GM10248 (cell line): ENCODE data around the gene ADAMTSL5.
A peak's percentile ranks its signal among the peaks of the same experiment; 100 is the strongest.

ENCODE experiments used
- CTCF ChIA-PET: fragments of 300-600 bp; sonication (Branson Sonifier 250); formaldehyde crosslinking; extraction: SDS; loops from one replicate; lab custom pipeline; 2021; ENCODE audit warnings: antibody characterized with exemption; lab: Yijun Ruan, JAX
- POLR2A ChIA-PET: fragments of 350-650 bp; sonication (Branson Sonifier 250); formaldehyde crosslinking; extraction: SDS; loops from one replicate; lab custom pipeline; 2020; ENCODE audit warnings: antibody characterized with exemption; lab: Yijun Ruan, JAX
- DNase-seq: peaks from one replicate; pipeline ENCODE4 v3.0.0; 2012; ENCODE audit errors: extremely low spot score
- CTCF ChIP-seq: IDR thresholded peaks from 2 replicates; pipeline ENCODE4 v1.5.1; 2012; ENCODE audit warnings: mild to moderate bottlenecking, low read depth; ENCODE audit errors: extremely low read depth, missing control alignments, control extremely low read depth

The ADAMTSL5 gene

DNA sequence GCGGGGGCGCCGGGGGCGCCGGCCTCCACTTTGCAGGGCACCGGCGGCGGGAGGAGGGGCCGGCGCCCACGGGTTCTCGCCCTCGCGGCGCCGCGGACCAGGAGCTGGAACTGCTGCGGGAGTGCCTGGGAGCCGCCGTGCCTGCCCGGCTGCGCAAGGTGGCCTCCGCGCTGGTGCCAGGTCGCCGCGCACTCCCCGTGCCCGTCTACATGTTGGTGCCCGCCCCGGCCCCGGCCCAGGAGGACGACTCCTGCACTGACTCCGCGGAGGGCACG is 45.7 kb downstream of the ADAMTSL5 start:
- CTCF ChIA-PET: interaction anchor here (0.7 to 2.0 kb wide), 4 partner anchors 9 to 22 kb away, joined by 3 to 6 read pairs (median 4); no protein-coding TSS in a partner anchor
- TF ChIP-seq CTCF: no peak
- POLR2A ChIA-PET: no interaction called here
- DNase-seq: no peak

DNA sequence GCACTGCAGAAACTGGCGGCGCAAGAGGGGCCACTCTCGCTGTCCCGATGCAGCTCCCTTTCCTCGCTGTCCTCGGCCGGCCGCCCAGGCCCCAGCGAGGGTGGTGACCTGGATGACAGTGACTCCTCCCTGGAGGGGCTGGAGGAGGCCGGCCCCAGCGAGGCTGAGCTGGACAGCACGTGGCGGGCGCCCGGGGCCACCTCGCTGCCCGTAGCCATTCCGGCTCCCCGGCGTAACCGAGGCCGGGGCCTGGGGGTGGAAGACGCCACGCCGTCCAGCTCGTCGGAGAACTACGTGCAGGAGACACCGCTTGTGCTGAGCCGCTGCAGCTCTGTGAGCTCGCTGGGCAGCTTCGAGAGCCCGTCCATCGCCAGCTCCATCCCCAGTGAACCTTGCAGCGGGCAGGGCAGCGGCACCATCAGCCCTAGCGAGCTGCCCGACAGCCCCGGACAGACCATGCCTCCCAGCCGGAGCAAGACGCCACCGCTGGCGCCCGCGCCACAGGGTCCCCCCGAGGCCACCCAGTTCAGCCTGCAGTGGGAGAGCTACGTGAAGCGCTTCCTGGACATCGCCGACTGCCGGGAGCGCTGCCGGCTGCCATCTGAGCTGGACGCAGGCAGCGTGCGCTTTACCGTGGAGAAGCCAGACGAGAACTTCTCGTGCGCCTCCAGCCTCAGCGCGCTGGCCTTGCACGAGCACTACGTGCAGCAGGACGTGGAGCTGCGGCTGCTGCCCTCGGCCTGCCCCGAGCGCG is 46.2 kb downstream of the ADAMTSL5 start:
- TF ChIP-seq CTCF: no peak
- ChIA-PET POLR2A (no interaction called here), CTCF (interaction anchor here (1.2 to 2.0 kb wide), 3 partner anchors 11 to 22 kb away, joined by 3 to 6 read pairs (median 6); no protein-coding TSS in a partner anchor)
- DNase-seq: no peak

- POLR2A ChIA-PET: no interaction called here
- no peak for DNase-seq
- no peak for TF ChIP-seq CTCF
- CTCF ChIA-PET: interaction anchor here (1.2 to 2.0 kb wide), 3 partner anchors 11 to 21 kb away, joined by 3 to 6 read pairs (median 6); no protein-coding TSS in a partner anchor
Measured at GRCh38 chr19:1466018-1466460, 46.8 kb downstream of the ADAMTSL5 start.

- ChIA-PET CTCF (interaction anchor here (1.7 to 2.0 kb wide), 2 partner anchors 10 to 20 kb away, joined by 6 read pairs; no protein-coding TSS in a partner anchor), POLR2A (no interaction called here)
- peak; percentile 45 for TF ChIP-seq CTCF
- no peak for DNase-seq
Measured at GRCh38 chr19:1465191-1466016, 47.4 kb downstream of the ADAMTSL5 start.

DNA sequence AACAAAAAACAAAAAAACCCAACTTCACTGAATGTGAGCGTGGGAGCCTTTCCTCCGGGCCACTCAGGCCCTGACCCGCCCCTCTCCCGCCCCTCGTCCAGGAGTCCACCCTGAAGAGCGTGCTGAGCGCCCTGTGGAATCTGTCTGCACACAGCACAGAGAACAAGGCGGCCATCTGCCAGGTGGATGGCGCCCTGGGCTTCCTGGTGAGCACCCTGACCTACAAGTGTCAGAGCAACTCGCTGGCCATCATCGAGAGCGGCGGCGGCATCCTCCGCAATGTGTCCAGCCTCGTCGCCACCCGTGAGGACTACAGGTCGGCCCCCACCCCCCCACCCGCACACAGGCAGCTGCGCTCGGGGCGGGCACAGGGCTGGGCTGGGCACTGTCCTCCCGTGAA is 51.0 kb downstream of the ADAMTSL5 start:
- TF ChIP-seq CTCF: no peak
- no peak for DNase-seq
- POLR2A ChIA-PET: interaction anchor here (0.7 kb wide), 1 partner anchor 15 kb away, joined by 3 read pairs; no protein-coding TSS in a partner anchor
- CTCF ChIA-PET: no interaction called here

DNA sequence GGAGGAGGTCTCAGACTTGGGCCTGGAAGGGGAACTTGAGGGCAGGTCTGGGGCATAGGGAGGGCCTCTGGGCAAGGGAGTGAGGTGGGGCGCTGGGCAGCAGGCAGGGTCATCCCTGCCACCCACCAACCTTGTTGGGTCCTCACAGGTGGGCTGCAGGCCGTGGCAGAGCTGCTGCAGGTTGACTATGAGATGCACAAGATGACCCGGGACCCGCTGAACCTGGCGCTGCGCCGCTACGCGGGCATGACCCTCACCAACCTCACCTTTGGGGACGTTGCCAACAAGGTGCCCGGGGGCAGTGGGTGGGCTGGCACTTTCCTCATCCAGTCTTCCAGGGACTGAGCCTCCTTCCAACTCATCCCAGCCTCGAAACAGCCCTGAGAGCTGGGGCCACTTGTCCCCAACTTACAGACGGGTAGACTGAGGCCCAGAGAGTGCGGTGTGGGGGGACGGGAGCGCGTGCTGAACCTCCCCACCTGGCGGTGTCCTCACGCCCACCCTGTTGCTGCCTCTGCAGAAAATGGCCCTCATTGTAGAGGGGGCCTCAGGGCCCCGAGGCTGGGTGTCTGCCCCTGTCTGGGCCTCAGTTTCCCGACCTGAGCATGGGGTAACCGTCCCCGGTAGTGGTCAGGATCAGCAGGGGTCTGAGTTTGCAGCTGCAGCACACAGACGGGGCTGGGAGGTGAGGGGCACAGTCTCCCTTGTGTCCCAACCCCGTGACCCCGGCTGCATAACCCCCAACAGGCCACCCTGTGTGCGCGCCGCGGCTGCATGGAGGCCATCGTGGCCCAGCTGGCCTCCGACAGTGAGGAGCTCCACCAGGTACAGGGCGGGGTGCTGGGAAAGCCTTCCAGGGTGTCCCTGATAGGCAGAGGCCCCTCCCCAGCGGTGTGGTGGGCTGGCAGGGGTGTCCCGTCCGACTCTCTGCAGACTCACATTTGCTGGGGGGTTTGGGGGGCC is 52.5 kb downstream of the ADAMTSL5 start:
- no peak for TF ChIP-seq CTCF
- no peak for DNase-seq
- POLR2A ChIA-PET: no interaction called here
- CTCF ChIA-PET: no interaction called here
